G401 (cell line): ENCODE measurements around the gene INSM2. TPM values are rescaled to one million over a fixed set of nuclear protein-coding genes. Genes with fewer than 3 reads are reported as not detected.
A peak's percentile ranks its signal among the peaks of the same experiment; 100 is the strongest.

Source experiments
- DNase-seq: peaks from one replicate; pipeline ENCODE4 v3.0.0-alpha.2; 2015; ENCODE audit warnings: low spot score
- in situ Hi-C: cut with HindIII; loops from 2 replicates; pipeline ENCODE4 v1.10.0; 2016; ENCODE audit warnings: low sequenced_read_pairs, mixed read lengths
- total RNA-seq: library from RNA; depleted of rRNA; stranded (reverse); fragments of >200 nt; shearing (Covaris generic); gene quantifications from 2 replicates; pipeline ENCODE4 v1.2.3, GENCODE V29; 2014; rRNA removed

The INSM2 gene
- total RNA-seq, 1 experiment from 2014 or later, result 0.17 TPM

GRCh38 chr14:35535483-35536112 is 1.6 kb downstream of the INSM2 start:
- in situ Hi-C loops, result no loop called here
- peak; percentile 18 for DNase-seq

GRCh38 chr14:35539969-35540368 is 6.0 kb downstream of the INSM2 start:
- in situ Hi-C loops, result no loop called here
- DNase-seq, result no peak

- no peak for DNase-seq
- in situ Hi-C loops, result no loop called here
Observed at GRCh38 chr14:35543006-35543405, 9.0 kb downstream of the INSM2 start.

GRCh38 chr14:35549551-35549950 is 15.6 kb downstream of the INSM2 start:
- in situ Hi-C loops, result no loop called here
- no peak for DNase-seq

- DNase-seq, result no peak
Observed at GRCh38 chr14:35551081-35551480, 17.1 kb downstream of the INSM2 start.

GRCh38 chr14:35553808-35554207 is 19.8 kb downstream of the INSM2 start:
- in situ Hi-C loops, result no loop called here

More at GRCh38 chr14:35551081-35551480, 17.1 kb downstream of the INSM2 start:
- in situ Hi-C loops, result no loop called here

GRCh38 chr14:35556548-35556947 is 22.6 kb downstream of the INSM2 start:
- in situ Hi-C loops, result no loop called here
- no peak for DNase-seq

More at GRCh38 chr14:35553808-35554207, 19.8 kb downstream of the INSM2 start:
- DNase-seq, result no peak

- DNase-seq, result no peak
- in situ Hi-C loops, result no loop called here
Observed at GRCh38 chr14:35557221-35557747, 23.3 kb downstream of the INSM2 start.

- in situ Hi-C loops, result no loop called here
- DNase-seq, result peak; percentile 63
Observed at GRCh38 chr14:35558680-35559079, 24.7 kb downstream of the INSM2 start.

- DNase-seq, result no peak
- in situ Hi-C loops, result no loop called here
Observed at GRCh38 chr14:35565871-35566464, 32.0 kb downstream of the INSM2 start.

- no peak for DNase-seq
- in situ Hi-C loops, result no loop called here
Observed at GRCh38 chr14:35571598-35571997, 37.6 kb downstream of the INSM2 start.

- in situ Hi-C loops, result no loop called here
Observed at GRCh38 chr14:35573911-35574310, 39.9 kb downstream of the INSM2 start.

GRCh38 chr14:35576260-35576659 is 42.3 kb downstream of the INSM2 start:
- DNase-seq, result no peak
- in situ Hi-C loops, result no loop called here

More at GRCh38 chr14:35573911-35574310, 39.9 kb downstream of the INSM2 start:
- DNase-seq, result no peak

- in situ Hi-C loops, result no loop called here
- DNase-seq, result no peak
Observed at GRCh38 chr14:35576856-35577255, 42.9 kb downstream of the INSM2 start.

- no peak for DNase-seq
- in situ Hi-C loops, result no loop called here
Observed at GRCh38 chr14:35578135-35578534, 44.2 kb downstream of the INSM2 start.

- DNase-seq, result no peak
- in situ Hi-C loops, result no loop called here
Observed at GRCh38 chr14:35578639-35579038, 44.7 kb downstream of the INSM2 start.

Other genes with a start within 250 kb of the INSM2 start
- gene PSMA6, start 241.8 kb upstream of the INSM2 start, total RNA-seq, result 397 and 405 TPM in 2 replicates
- 98.1 and 101 TPM in 2 replicates for gene NFKBIA, start 129.4 kb upstream of the INSM2 start, total RNA-seq